Measurements from ENCODE around the gene SOX8.
"Not testable (repeated sequence)": the region's sequence is repeated elsewhere in the genome, so short reads cannot be mapped to it uniquely, and the experiment has no call there.

SOX8 gene

DNA sequence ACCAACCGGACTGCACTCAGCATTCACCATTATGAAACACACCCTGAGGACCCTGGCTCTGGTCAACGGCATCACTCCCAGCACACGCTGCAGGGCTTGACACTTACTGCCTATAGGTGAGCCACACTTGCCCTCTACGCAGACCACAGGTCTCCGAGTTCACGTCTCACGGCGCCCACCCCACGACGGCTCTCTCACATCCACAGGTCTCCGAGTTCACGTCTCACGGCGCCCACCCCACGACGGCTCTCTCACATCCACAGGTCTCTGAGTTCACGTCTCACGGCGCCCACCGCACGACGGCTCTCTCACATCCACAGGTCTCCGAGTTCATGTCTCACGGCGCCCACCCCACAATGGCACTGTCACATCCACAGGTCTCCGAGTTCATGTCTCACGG, 25.8 kb upstream of the SOX8 start:
- DNase-seq (ENCODE audit: low spot score) = not testable (repeated sequence)

DNA sequence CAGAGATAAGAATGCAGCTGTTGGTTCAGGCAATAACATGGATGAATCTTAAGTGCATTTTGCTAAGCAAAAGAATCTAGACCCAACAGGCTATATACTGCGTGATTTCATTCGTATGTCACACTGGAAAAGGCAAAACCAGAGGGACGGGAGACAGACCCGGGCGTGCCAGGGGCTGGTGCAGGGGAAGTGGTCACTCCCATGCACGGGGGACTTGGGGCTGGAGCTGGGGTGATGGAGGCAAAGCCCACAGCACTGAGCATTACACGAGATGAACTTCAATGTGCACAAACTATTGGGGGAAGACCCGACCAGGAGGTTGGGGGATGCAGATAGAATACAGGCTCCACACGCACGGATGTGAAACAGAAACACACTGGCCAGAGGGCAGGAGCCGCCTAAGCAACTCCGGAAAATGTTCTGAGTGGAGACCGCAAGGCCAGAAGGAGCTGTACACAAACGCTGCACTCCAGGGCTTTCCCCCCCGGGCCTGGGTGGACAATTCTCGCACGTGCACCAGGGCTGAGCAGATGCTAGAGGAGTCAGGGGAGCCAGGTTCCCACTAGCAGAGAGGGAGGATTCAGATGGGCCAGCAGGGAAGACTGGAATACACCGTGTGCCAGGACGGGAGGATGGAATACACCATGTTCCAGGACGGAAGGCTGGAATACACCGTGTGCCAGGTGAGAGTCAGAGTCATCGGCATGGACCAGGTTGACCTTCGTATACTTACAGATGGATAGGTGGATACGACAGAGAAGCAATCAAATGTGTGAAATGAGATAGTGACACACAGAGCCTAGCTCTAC, 22.1 kb upstream of the SOX8 start:
- peak; percentile 88 for DNase-seq (ENCODE audit: low spot score)

DNA sequence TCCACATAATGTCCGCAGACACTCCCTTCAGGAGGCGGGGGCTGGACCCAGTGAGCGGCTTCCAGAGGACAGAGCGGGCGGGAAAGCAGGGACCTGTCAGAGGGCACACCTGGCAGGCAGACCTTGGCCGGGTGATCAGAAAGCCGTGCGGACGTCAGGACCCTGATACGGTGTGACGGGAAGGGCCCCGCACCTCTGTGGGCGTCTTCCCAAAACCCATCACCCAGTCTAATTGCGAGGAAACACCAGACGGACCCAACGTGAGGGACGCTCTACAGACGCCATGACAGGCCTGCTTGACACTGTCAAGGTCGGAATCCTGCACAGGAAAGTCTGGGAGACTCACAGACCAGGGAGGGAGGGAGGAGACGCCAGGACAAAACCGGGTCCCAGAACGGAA, 19.2 kb upstream of the SOX8 start:
- DNase-seq (ENCODE audit: low spot score) = no peak

DNA sequence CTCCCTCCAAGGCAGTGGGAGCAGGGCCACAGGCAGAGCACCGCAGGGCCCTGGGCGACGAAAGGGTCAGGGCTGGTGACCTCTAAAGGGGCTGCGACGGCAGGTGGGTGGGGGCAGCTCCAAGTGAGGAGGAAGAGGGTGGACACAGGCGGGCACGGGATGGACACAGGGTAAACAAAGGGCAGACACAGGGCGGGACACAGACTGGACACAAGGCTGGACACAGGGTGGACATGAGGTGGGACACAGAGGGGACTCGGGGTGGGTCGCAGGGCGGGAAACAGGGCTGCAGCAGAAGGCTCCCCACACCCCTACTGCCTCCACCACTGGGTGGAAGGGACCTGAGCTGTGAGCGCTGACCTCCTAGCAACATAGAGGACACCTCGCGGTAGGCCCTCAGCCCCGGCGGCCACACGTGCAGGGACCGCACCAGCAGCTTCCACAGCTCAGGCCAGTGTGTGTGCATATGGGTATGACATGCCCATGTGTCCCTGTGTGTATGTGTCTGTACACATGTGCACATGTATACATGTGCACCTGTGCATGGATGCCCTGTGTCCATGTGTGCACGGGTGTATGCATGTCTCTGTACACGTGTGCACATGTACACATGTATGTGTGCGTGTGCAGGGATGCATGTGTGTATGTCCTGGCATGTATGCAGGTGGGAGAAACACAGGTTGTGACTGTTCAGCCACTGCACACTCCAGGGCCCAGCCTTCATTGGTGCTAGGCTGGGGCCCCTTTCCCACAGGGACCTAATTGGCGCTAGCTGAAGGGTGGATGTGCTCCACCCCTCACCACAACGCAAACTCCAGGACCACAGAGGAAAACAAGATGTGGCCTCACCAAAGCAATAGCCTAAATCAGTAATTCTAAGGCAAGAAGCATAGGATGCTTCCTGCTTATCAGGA, 18.4 kb upstream of the SOX8 start:
- no peak for DNase-seq (ENCODE audit: low spot score)

DNA sequence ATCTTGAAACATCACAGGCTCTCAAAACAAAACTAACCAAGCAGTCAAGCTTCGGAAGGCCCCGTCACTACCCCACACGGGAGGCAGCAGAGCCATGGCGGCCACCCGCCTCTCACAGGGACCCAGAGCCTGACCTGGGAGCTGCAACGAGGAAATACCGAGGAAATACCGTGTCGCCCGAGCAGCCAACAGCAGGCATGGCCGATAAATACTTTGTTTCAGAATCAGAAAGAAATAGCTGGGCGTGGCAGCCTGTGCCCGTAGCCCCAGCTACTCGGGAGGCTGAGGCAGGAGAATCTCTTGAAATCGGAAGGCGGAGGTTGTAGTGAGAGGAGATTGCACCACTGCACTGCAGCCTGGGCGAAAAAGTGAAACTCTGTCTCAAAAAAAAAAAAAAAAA, 17.7 kb upstream of the SOX8 start:
- DNase-seq (ENCODE audit: low spot score) = no peak

DNA sequence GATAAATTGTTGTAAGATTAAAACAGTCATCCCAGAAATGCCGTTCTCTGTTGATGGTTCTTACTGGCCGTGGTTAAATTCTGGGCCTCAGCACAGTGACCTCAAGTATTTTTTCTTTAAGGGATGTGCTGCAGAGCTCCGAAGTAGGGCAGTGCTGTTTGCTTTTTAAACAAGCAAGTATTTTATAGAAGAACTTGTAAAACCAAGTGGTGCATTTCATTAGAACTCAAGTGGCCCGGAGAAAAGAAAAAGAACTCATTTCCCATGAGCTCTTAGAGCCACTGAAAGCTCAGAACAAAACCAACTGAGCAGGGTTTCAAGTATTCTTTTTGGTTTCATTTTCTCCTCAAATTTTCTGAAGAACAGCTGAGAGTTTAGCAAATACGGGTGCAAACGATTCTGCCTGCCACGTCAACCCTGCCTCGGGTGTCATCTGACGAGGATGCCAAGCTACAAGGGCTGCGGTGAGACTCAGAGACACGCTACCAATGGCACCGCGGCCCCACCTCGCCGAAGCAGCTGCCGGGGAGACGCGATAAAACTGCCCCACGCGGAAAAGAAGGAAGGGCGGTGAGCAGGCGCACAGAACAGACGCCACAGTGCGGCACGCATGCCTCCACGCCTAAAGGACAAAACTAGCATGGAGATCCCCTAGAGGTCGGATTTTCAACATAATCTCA, 17.1 kb upstream of the SOX8 start:
- no peak for DNase-seq (ENCODE audit: low spot score)

DNA sequence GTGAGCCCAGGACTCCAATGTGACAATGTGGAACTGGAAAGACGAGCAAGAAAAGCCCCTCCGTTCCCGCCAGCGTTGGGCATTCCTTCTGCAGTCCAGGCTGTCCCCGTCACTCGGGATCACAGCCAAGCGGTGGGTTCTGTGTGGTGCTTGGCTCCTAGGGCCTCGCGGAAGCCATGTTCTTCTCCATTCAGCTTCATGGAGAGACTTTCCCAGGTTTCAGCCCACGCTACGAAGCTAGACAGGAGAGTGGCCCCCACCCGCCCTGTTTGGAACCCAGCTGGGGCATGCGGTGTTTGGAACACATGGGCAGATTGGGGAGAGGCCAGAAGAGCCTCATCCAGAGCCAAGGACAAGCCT, 16.6 kb upstream of the SOX8 start:
- DNase-seq (ENCODE audit: low spot score) = no peak

DNA sequence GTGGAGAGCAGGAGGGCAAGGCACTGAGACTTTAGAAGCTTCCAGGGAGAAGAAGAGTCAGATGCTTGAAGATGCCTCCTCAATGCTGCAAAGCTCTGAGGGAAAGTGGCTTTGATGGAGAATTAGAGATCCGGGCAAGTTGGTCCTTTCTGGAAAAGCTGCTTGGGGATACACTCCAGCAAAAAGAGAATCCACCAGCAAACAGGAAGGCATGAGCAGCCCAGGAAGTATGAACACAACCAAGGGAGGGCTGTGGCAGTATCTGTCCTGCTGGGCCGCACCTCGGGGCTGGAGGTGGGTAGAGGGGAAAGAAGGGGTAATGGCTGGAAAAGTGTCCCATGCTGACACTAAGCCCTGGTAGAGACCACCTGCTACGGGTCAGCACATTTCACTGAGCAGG, 16.1 kb upstream of the SOX8 start:
- DNase-seq (ENCODE audit: low spot score) = no peak

DNA sequence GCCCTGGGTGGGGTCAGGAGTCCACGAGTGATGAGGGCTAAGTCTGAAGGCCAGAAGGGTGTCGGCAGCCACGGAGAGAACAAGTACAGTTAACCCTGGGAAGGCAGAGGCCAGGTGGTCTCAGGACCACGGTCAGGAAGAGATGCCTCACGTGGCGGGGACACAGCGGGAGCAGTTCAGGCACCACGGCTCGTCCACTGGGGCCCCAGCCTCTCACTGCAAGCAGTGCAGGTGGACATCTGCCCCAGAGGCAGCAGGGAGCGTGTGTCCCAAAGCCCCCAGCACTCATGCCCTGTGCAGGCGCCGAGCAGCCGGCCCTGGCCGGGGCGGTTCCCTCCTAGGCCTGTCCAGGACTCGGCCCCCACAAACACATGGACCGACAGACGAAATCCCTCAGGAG, 15.5 kb upstream of the SOX8 start:
- DNase-seq (ENCODE audit: low spot score) = no peak

DNA sequence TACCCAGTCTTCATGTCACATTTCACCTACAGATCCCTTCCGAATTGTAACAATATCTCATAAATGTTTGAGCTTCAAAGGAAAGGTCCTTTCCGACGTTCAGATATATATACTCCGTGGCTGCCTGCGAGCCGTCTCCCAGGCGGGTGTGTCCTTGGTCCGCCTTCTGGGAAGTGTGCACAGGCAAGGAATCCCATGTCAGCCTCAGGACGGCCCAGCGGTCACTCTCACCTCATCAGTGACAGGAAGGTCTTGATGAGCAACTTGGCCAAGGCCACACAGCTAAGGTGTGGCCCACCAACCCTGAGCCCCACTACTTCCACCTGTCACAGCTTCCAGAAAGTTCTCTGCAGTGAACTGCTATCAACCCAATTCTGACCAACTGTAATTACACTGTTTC, 15.1 kb upstream of the SOX8 start:
- no peak for DNase-seq (ENCODE audit: low spot score)

DNA sequence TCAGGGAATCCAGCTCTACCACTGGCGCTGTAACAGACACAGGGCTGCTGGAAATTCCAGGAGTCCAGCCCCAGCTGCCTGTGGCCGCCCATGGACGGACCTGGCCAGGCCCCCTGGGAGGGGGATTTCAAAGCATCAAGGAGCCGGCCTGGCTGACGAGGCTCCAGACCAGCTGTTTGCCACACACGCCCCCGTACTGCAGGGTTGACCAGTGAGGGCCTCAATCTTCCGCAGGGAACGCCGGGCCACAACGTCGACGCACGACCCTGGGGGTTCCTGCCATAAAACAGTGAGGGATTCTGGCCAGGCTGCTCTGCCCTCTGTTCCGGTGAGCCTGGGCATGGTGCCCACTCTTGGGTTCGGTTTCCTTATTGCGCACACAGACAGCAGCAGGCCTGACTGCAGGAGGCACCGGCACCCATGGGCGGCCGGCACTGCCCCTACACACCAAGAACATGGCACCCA, 14.5 kb upstream of the SOX8 start:
- DNase-seq (ENCODE audit: low spot score) = no peak

DNA sequence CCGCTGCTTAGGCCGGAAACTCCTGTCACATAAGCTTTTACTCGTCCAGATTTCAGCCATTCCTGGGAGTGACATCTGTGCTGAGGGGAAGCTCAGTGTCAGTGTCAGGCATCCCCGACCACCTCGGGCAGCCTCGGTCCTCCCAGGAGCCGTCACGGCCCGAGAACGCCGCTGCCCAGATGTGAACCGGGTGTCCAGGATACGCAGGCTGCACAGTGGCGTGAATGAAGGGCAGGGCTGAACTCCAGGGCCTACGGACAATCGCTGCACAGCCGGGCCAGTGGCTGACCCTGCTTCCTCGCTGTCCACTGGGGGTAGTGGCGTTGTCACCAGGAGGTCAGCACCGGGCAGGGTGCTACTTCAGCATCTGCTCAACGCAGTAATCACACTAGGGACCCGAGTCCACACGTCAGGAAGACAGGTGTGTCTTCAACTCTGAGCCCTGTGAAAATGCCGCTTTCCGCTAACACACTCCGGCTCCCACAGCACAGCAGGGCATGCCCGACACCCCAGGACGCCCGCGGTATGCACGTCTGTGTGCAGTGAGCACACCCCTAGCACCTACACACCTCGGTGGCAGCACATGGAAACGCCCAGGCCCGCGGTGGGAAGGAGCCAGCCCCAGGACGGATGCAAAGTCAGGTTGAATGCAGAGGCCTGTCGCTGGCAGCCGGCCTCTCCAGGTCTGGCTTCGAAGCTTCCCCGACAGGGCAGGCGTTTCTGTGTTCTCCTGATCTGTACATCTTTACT, 13.8 kb upstream of the SOX8 start:
- no peak for DNase-seq (ENCODE audit: low spot score)

DNA sequence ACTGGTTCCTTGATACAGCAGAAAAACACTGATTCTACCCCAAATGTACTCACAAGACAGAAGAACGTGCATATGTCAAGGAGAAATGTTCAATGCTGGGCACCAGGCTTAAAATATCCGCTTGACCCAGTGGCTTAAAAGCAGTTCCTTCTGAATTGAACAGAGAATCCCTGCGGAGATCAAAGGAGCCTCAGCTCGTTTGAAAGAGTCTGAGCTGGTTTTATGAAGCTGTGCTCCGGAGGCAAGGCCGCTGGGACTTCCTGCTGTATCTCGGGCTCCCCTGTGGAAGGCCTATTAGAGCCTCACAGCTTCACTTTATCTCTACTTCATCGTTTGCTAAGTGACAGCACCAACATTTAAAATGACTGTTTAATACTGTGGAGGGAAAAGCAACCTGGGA, 12.9 kb upstream of the SOX8 start:
- DNase-seq (ENCODE audit: low spot score) = no peak

DNA sequence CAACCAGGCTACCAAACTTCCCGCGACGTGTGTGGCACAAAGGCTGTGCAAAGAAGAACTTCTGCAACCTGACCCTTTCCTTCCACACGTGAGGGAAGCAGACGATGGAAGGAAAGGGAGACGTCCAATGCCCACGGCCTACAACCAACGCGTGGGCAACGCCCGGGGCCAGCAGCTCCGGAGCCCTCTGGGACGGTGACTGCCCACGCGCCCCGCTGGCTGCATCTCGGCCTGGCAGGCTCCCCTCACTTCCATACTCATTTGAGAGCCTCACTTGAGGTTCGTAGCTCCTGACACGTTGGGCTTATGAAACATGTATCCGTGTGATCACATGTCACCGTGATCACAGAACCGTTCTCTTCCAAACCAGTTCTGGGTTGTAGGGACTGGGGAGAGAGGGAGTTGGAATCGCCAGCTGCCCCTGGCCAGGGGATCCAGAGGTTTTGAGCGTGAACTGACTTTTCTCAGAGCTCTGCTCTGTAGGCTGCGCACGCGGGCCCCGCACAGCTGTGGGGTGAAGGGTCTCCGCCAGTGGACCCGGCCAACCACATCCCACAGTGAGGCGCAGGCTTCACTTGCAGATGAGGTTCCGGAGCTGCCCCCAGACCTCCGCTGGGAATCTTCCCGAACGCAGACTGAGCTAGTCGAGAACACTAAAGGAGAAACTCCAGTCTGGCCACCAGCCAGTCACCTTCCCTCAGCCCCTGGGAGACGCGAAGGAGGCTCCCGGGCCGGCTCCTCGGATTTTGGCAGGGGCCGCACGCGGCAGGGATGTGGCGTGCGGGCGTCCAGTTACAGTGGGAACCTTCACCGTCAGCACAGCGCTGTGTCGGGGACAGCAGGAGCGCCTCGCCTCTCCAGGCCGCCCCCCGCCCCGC, 11.8 kb upstream of the SOX8 start:
- DNase-seq (ENCODE audit: low spot score) = no peak

DNA sequence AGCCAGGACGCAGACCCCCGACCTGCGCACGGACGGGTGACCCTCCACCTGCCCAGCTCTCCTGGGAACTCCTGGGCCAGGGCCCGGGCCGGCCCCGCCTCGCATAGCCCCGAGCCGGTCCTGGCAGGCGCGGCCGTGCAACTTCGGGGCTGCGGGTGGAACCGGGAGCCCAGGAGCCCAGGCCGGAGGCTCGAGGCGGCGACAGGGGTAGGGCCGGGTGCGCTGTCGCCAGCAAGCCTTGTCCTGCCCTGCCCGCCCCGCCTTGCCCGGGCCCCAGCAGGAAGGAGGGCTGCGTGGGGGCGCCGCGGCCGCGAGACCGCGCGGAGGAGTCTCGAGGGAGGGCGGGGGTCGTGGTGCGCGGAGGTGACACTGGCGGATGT, 11.2 kb upstream of the SOX8 start:
- DNase-seq (ENCODE audit: low spot score) = no peak

DNA sequence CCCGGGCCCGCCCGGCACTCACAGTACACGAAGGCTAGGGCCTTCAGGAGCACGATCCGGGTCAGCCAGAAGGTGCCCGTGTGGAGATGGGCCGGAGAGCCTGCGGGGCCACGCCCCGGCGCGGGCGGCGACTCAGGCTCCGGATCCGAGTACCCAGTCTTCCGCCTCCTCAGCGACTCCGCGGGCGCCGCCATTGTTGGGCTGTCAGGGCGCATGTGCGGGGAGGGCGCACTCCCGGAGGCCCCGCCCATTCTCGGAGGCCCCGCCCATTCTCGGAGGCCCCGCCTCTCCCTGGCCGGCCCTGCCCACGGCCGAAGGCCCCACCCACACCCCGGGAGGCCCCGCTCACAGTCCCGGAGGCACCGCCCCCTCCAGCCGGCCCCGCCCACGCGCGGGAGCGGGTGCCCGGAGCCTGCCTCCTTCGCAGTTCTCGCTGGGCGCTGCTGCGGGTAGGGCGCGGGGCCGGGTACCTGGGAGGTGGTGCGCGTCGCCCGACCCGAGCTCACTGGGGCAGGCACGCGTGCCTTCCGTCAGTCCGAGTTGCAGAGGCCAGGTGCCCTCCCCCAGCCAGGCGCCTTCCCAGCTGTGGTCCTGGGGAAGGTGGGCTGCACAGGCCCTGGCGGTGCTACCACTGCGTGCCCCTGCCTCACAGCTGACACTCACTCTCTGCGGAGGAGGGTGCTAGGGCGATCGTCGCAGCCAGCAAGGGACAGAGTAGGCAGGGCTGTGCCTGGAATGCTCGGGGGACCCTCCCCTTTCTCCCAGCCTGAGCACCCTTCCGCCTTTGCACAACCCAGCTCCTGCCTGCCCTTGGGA, 10.6 kb upstream of the SOX8 start, which contains the start of gene LMF1:
Gene LMF1, minus strand, starts transcription at position 219 of the 816 bp plus-strand sequence. Its CDS starts 4 bp downstream, at position 215.
- peak; percentile 79 for DNase-seq (ENCODE audit: low spot score)

DNA sequence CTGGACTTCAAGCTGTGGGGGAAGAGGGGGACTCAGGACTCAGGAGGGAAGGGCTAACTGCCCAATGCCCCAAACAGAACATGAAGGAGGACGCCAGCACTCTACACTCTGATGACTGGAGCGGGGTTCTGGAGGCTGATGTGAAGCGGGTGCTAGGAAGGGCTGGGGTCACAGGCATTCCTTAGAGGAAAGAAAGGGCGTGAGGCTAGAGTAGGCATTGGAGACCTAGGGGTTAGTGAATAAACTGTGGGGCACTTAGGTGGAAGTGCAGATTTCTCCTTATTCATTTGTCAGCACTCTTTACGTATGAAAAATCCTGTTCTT, 10.0 kb upstream of the SOX8 start:
- no peak for DNase-seq (ENCODE audit: low spot score)

DNA sequence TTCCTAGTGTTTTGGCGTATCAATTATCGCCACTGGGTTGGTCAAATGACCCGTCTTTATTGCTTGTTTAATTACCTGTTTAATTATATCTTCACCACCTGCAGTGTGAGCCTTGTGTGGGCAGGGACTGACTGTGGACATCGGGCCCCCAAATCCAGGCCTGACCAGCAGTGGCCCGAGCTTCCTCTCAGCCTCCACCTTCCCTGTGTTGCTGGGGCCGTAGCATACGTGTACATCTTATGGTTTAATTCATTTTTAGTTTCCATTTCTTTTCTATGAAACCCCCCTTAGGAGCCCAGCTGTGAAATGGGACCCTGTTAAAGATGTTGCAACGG, 9.6 kb upstream of the SOX8 start:
- DNase-seq (ENCODE audit: low spot score) = no peak

DNA sequence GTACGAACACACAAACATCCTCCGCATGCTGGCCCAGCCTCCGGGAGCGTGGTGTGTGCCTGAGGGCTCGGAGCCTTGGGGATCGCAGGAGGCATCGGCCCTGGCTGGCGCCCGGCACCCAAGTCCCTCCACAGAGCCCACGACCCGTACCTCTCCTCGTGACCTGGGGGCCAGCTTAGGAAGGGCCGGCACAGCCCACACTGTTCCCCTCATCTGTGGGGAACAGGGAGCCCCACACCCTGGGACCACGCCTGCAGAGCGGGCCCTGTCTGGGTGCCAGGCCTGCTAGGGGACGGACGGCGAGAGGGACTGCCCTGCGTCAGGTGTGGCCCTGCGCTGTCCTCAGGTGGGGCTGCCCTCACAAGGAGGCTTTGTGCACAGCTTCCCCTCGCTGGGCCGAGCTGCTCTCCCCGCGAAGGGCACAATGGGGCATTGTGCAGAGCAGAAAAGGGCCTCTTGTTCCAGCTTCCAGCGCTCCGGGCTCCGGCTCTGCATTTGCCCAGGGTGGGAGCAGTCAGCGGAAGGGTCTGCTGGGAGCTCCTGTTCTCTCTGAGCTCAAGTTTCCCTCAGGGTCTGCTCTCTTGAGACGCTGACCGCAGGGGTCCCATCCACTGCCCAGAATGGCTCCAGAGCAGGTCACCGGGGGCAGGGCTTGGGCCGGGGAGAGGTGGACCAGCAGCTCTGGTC, 9.1 kb upstream of the SOX8 start:
- no peak for DNase-seq (ENCODE audit: low spot score)

DNA sequence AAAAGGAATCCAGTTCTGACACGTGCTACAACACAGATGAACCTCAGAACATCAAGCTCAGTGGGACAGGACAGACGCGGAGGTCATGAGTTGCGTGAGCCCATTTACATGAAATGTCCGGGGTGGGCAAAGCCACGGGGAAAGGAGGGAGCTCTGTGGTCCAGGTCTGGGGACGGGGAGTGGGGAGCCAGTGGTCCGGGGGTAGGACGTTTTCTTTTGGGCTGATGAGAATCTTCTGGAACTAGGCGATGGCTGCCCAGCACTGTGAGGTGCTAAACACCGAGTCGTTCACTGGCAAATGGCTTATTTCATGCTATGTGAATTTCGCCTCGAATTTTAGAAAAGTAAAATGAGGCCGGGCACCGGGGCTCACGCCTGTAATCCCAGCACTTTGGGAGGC, 8.2 kb upstream of the SOX8 start:
- no peak for DNase-seq (ENCODE audit: low spot score)

Data from cerebellar cortex (tissue), 1 donor.